ENCODE measurements around the gene GFPT2.

The GFPT2 gene

DNA sequence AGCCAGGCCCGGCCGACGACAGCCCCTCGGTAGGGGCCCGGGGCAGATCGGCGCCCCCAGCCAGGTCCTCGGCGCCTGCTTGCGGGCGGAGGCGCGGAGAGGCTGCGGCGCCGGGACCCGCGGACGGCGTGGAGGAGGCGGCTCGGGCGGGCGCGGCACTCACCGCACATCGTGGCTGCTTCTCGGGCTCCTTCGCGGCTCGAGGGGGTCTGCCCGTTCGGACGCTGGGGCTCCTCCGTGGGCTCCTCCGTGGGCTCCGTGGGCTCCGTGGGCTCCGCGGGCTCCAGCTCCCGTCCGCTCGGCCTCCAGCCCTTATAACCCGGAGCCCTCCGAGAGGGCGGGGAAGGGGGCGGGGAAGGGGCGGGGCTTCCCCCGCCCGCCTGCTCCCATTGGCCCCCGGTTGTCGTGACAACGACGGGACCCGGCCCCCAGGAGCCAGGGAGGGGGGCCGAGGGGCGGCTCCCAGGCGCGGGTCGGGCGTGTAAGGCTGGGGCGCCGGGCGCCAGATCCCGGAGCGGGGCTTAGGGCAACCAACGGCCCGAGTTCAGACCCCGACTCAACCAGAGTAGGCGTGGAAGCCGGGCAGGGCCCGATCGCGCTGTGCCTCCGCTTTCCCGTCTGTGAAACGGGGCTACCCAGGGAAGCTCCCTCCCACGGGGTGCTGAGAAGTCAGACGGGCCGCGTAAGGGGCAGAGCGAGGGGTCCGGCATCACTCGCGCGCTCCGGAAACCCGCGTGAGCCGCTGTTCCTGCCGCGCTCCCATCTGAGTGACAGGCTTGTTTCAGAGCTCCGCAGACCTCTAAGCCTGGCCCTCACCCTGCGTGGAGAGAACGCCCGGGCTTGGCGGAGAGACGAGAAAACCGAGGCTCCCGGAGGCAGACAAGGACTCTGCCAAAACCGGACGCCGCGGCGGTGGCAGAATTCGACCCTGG lies at the start of gene GFPT2:
TSS of gene GFPT2 (minus strand) at position 289 of the 932 bp plus-strand sequence. CDS start at position 170, 119 bp downstream.
- no peak for DNase-seq (ENCODE audit: low read depth, low spot score)
- Histone ChIP-seq H3K27ac (no peak within 1 kb of the TSS), H3K4me3 (peak within 1 kb of the TSS; percentile 88), H3K9me3 (ENCODE audit: low read depth, low read length) (no peaks in the 10 kb centered on the region), H3K9ac (ENCODE audit: insufficient read length) (no peak within 1 kb of the TSS), H3K36me3 (ENCODE audit: insufficient read depth, low read length) (no peaks in the 10 kb centered on the region)
- no peak for TF ChIP-seq EZH2 (IDR thresholded peaks at IDR 0.05)
- TF ChIP-seq FOXP2 (optimal IDR thresholded peaks at IDR 0.05; ENCODE audit: control extremely low read depth, extremely low read length, insufficient read depth): no peak
- no peak for TF ChIP-seq POLR2AphosphoS5 (IDR thresholded peaks at IDR 0.05; ENCODE audit: borderline replicate concordance, low read depth, low read length)

DNA sequence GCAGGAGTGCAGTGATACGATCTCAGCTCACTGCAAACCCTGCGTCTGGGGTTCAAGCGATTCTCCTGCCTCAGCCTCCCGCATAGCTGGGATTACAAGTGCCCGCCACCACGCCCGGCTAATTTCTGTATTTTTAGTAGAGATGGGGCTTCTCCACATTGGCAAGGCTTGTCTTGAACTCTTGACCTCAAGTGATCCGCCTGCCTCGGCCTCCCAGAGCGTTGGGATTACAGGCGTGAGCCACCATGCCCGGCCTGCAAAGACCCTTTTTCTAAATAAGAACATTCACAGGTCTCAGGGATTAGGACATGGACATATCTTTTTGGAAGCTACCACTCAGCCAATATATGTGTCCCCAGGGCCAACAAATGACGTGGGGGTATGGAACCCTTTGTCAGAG lies 49.6 kb upstream of the GFPT2 start:
- Histone ChIP-seq H3K4me3 (no peak overlapping the region), H3K36me3 (ENCODE audit: insufficient read depth, low read length) (no peaks in the 10 kb centered on the region), H3K27ac (no peak overlapping the region), H3K9me3 (ENCODE audit: low read depth, low read length) (no peaks in the 10 kb centered on the region), H3K9ac (ENCODE audit: insufficient read length) (no peak overlapping the region)
- TF ChIP-seq EZH2 (IDR thresholded peaks at IDR 0.05): no peak
- TF ChIP-seq POLR2AphosphoS5 (IDR thresholded peaks at IDR 0.05; ENCODE audit: borderline replicate concordance, low read depth, low read length): no peak
- no peak for TF ChIP-seq FOXP2 (optimal IDR thresholded peaks at IDR 0.05; ENCODE audit: control extremely low read depth, extremely low read length, insufficient read depth)
- no peak for DNase-seq (ENCODE audit: low read depth, low spot score)

GRCh38 chr5:180401229-180401907 lies 48.2 kb upstream of the GFPT2 start:
- Histone ChIP-seq H3K36me3 (ENCODE audit: insufficient read depth, low read length) (no peaks in the 10 kb centered on the region), H3K27ac (no peak overlapping the region), H3K9me3 (ENCODE audit: low read depth, low read length) (no peaks in the 10 kb centered on the region), H3K9ac (ENCODE audit: insufficient read length) (no peak overlapping the region), H3K4me3 (no peak overlapping the region)
- no peak for DNase-seq (ENCODE audit: low read depth, low spot score)
- TF ChIP-seq POLR2AphosphoS5 (IDR thresholded peaks at IDR 0.05; ENCODE audit: borderline replicate concordance, low read depth, low read length): no peak
- no peak for TF ChIP-seq EZH2 (IDR thresholded peaks at IDR 0.05)

DNA sequence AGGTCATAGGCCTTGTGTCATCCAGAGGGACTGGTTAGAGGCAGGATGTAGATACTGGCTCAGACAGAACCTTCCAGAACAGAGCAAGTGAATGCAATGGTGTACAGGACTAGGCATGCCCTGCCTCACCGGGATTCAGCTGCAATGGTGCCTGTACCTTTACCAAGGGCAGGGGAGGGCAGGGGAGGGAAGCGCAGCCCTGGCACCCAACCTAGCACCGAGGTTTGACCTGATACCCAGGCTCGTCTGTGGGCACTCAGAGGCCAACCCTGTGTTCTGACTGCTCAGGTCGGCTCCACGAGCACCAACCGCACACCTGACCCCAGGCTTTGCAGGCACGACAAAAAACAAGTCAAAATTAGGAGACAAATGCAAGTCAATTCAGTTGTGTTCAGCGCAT lies 47.3 kb upstream of the GFPT2 start:
- Histone ChIP-seq H3K9me3 (ENCODE audit: low read depth, low read length) (no peaks in the 10 kb centered on the region), H3K4me3 (no peak overlapping the region), H3K9ac (ENCODE audit: insufficient read length) (no peak overlapping the region), H3K36me3 (ENCODE audit: insufficient read depth, low read length) (no peaks in the 10 kb centered on the region), H3K27ac (no peak overlapping the region)
- no peak for DNase-seq (ENCODE audit: low read depth, low spot score)
- TF ChIP-seq EZH2 (IDR thresholded peaks at IDR 0.05): no peak

- no peak overlapping the region for H3K27ac ChIP-seq
- no peak for TF ChIP-seq EZH2 (IDR thresholded peaks at IDR 0.05)
- no peak for TF ChIP-seq POLR2AphosphoS5 (IDR thresholded peaks at IDR 0.05; ENCODE audit: borderline replicate concordance, low read depth, low read length)
- no peak for TF ChIP-seq FOXP2 (optimal IDR thresholded peaks at IDR 0.05; ENCODE audit: control extremely low read depth, extremely low read length, insufficient read depth)
- no peaks in the 10 kb centered on the region for H3K36me3 ChIP-seq (ENCODE audit: insufficient read depth, low read length)
- no peak overlapping the region for H3K9ac ChIP-seq (ENCODE audit: insufficient read length)
- no peaks in the 10 kb centered on the region for H3K9me3 ChIP-seq (ENCODE audit: low read depth, low read length)
- H3K4me3 ChIP-seq: no peak overlapping the region
- no peak for DNase-seq (ENCODE audit: low read depth, low spot score)
Observed at GRCh38 chr5:180399401-180400215, 46.5 kb upstream of the GFPT2 start.

DNA sequence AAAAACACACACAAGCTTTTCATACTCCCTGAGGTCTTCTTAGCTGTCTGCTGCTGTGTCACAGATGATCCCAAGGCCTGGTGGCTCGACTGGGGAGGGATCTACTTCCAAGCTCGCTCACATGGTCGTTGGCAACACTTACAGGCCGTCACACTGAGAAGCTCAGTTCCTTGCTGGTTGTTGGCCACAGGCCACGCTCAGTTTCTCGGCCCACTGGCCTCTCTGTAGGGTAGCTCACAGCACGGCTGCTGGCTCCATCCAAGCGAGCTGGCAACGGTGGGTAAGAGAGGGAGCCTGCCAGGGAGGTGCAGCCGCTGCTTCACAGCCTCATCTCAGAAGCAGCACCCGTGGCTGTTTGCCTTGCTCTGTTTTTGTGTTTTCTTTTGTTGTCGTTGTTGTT lies 43.8 kb upstream of the GFPT2 start:
- TF ChIP-seq POLR2AphosphoS5 (IDR thresholded peaks at IDR 0.05; ENCODE audit: borderline replicate concordance, low read depth, low read length) (no peak), FOXP2 (optimal IDR thresholded peaks at IDR 0.05; ENCODE audit: control extremely low read depth, extremely low read length, insufficient read depth) (no peak), EZH2 (IDR thresholded peaks at IDR 0.05) (no peak)

GRCh38 chr5:180395540-180396274 lies 42.6 kb upstream of the GFPT2 start:
- TF ChIP-seq EZH2 (IDR thresholded peaks at IDR 0.05): no peak
- TF ChIP-seq FOXP2 (optimal IDR thresholded peaks at IDR 0.05; ENCODE audit: control extremely low read depth, extremely low read length, insufficient read depth): no peak
- no peak for TF ChIP-seq POLR2AphosphoS5 (IDR thresholded peaks at IDR 0.05; ENCODE audit: borderline replicate concordance, low read depth, low read length)
- no peak overlapping the region for H3K27ac ChIP-seq

More for the DNA sequence above, 43.8 kb upstream of the GFPT2 start:
- Histone ChIP-seq H3K9me3 (ENCODE audit: low read depth, low read length) (no peaks in the 10 kb centered on the region), H3K27ac (no peak overlapping the region), H3K36me3 (ENCODE audit: insufficient read depth, low read length) (no peaks in the 10 kb centered on the region), H3K4me3 (no peak overlapping the region), H3K9ac (ENCODE audit: insufficient read length) (no peak overlapping the region)
- no peak for DNase-seq (ENCODE audit: low read depth, low spot score)

More at GRCh38 chr5:180395540-180396274, 42.6 kb upstream of the GFPT2 start:
- no peaks in the 10 kb centered on the region for H3K36me3 ChIP-seq (ENCODE audit: insufficient read depth, low read length)
- H3K9ac ChIP-seq (ENCODE audit: insufficient read length): no peak overlapping the region
- no peak overlapping the region for H3K4me3 ChIP-seq
- no peak for DNase-seq (ENCODE audit: low read depth, low spot score)
- no peaks in the 10 kb centered on the region for H3K9me3 ChIP-seq (ENCODE audit: low read depth, low read length)

All from SK-N-MC (cell line).